Common myeloid progenitor, CD34-positive (primary cell): ENCODE data around the gene ITGAD.

Experiments used
- CTCF ChIA-PET: fragments of 350-600 bp; sonication (Branson Sonifier 250); formaldehyde crosslinking; loops from one replicate; lab custom pipeline; 2021; ENCODE audit warnings: antibody characterized with exemption; lab: Charles Lee
- POLR2A ChIA-PET: fragments of 350-600 bp; sonication (Branson Sonifier 250); formaldehyde crosslinking; loops from one replicate; lab custom pipeline; 2021; ENCODE audit warnings: antibody characterized with exemption; lab: Charles Lee
- DNase-seq, 3 donors: peaks; one replicate each; pipeline versions ENCODE4 v3.0.0 to v3.0.0-alpha.2; 2013
- H3K27ac ChIP-seq, 2 experiments: 1 replicate in 1 of 2; 2 replicates in 1 of 2; pipeline ENCODE4 v1.7.0; 2013; ENCODE audit warnings: inconsistent platforms in 2 of 2, low read length in 2 of 2, mild to moderate bottlenecking in 2 of 2, low read depth in 1 of 2, moderate library complexity in 1 of 2; ENCODE audit not compliant: severe bottlenecking in 2 of 2, insufficient read depth in 1 of 2, poor library complexity in 1 of 2
- H3K27me3 ChIP-seq, 5 experiments: replicated peaks in 2 of 5; 1 replicate in 3 of 5; 2 replicates in 2 of 5; pipeline versions ENCODE4 v1.6.1 to v1.7.0; 2013; ENCODE audit warnings: low read length in 4 of 5, mild to moderate bottlenecking in 2 of 5, moderate library complexity in 2 of 5, inconsistent platforms in 1 of 5; ENCODE audit not compliant: insufficient read depth in 5 of 5, control insufficient read depth in 4 of 5
- H3K36me3 ChIP-seq, 4 experiments: 1 replicate in 2 of 4; 2 replicates in 2 of 4; pipeline versions ENCODE4 v1.6.1 to v1.7.0; 2013; ENCODE audit warnings: low read length in 3 of 4, control low read depth in 1 of 4, mild to moderate bottlenecking in 1 of 4; ENCODE audit not compliant: control insufficient read depth in 4 of 4, insufficient read depth in 4 of 4
- H3K4me1 ChIP-seq, 4 experiments: 1 replicate in 3 of 4; 2 replicates in 1 of 4; pipeline versions ENCODE4 v1.6.1 to v1.7.1; 2013; ENCODE audit warnings: low read length in 3 of 4, mild to moderate bottlenecking in 3 of 4, control low read depth in 1 of 4, inconsistent platforms in 1 of 4, moderate library complexity in 1 of 4; ENCODE audit not compliant: control insufficient read depth in 4 of 4, insufficient read depth in 4 of 4; ENCODE audit errors: control extremely low read depth in 1 of 4
- H3K4me3 ChIP-seq, 7 experiments: 1 replicate in 4 of 7; 2 replicates in 3 of 7; pipeline versions ENCODE4 v1.5.1 to v1.7.0; 2013; ENCODE audit warnings: mild to moderate bottlenecking in 7 of 7, low read length in 6 of 7, moderate library complexity in 6 of 7, inconsistent platforms in 2 of 7, low read depth in 2 of 7, control low read depth in 1 of 7; ENCODE audit not compliant: insufficient read depth in 4 of 7, control insufficient read depth in 1 of 7; ENCODE audit errors: extremely low read depth in 1 of 7
- H3K9me3 ChIP-seq, 5 experiments: 1 replicate in 4 of 5; 2 replicates in 1 of 5; pipeline versions ENCODE4 v1.6.1 to v1.7.1; 2013; ENCODE audit warnings: low read length in 4 of 5, mild to moderate bottlenecking in 2 of 5, inconsistent platforms in 1 of 5, low read depth in 1 of 5, moderate library complexity in 1 of 5; ENCODE audit not compliant: control insufficient read depth in 4 of 5, insufficient read depth in 2 of 5; ENCODE audit errors: control extremely low read depth in 1 of 5
- WGBS: methylation state at CpG from one replicate; pipeline ENCODE4 v1.1.5; 2013; ENCODE audit not compliant: insufficient coverage; 5-methylcytosine and 5-hydroxymethylcytosine counted together

Gene ITGAD

DNA sequence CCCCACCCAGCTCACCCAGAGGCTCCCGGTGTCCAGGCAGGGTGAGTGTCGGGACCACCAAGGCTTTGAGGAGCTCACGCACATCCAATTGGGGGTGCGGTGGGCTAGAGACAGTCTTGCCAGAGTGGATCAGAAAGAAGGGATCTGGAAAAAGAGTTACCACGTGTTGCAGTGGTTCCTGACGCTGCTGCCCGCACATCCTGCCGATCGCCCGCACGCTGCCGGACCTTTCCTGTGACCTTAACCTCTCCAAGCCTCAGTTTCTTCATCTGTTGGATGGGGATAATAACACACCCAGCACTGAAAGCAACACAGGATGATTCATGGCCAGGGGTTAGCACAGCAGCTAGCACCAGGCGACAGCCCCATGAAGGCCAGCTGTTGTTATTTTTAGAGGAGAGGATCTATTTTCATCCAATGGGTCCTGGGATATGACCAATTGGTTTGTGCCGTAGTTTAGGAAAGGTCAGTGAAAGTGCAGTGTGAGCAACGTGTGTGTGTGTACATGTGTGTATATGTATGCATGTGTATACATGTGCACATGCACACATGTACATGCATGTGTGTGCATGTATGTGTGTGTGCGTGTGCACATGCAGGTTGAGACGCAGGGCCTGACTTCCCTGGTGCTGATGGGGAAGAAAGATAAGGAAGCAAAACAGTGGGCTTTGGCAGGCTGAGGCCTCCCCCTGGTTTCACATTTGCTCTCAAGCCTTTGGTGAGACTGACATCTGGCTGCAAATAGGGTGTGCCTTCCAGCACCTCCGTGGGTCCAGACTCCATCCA, 35.6 kb upstream of the ITGAD start:
- Histone ChIP-seq H3K4me1 (peaks cover 11 to 54% (median 49%) of the 10 kb centered on the region in 4 experiments), H3K36me3 (no peaks in the 10 kb centered on the region), H3K27me3 (no peaks in the 10 kb centered on the region), H3K9me3 (no peaks in the 10 kb centered on the region), H3K27ac (peak overlapping the region in 1 of 2 experiments; percentile 29), H3K4me3 (peak overlapping the region in 2 of 7 experiments; percentile 5 to 35)
- ChIA-PET POLR2A (no interaction called here), CTCF (interaction anchor here (1.2 to 2.5 kb wide), 6 partner anchors 10 to 85 kb away, joined by 3 to 9 read pairs (median 6); partner anchors contain the start of gene ZNF843)
- peak; percentile 54 to 84 (median 78) for DNase-seq
- WGBS, result 32% methylated on average over 10 of the region's 18 CpGs

DNA sequence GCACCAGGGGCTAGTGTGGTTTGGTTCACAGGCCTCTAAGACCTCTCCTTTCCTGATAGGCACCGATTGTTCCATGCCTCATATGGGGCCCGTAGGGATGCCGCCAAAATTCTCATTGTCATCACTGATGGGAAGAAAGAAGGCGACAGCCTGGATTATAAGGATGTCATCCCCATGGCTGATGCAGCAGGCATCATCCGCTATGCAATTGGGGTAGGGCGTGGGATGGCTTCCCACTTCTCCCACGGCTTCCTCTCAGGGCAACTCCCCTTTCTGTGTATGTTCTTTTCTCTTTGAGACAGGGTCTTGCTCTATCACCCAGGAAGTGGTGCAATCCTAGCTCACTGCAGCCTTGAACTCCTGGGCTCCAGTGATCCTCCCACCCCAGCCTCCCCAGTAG, 32.9 kb upstream of the ITGAD start:
- DNase-seq, result no peak
- POLR2A ChIA-PET, result no interaction called here

DNA sequence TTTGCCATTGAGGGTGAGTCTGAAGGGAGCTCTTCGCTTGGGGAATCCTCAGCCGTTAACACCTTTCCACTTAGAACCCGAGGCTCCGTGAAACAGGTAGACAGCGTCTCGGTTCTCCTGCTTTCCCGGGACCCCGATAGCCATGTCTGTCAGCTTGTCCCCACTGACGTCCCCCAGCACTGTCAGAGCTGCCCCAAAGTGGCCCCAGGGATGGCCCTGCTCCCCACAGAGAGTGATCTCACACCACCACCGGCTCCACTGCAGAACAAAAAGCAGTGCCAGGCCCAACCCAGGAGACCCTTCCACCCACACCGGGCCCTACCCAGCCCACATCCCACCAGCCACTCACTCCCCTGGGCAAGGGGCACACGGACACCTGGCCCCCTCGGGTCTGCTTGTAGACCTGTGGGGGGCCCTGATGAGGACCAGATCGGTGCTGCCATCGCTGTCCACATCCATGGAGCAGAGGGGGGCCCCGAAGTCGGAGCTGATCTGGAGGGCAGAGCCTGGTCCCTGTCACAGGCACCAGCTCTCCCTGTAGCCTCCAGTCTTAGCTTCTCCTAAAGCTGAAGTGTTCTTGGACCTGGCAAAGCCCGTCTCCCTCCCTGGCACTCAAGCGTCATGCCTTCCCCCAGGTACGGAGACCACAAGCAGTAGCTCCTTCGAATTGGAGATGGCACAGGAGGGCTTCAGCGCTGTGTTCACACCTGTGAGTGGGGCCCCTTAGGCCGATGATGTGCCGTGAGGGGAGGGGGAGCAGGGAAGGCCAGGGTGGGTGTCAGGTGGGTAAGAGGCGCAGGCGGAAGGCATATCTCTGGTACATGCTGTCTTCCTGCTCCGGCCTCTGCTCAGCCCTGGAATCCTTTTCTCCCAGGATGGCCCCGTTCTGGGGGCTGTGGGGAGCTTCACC, 31.7 kb upstream of the ITGAD start:
- H3K27ac ChIP-seq, result no peak overlapping the region
- 95% methylated on average over 22 of the region's 28 CpGs for WGBS
- H3K27me3 ChIP-seq, result no peaks in the 10 kb centered on the region
- no peak for DNase-seq
- no peaks in the 10 kb centered on the region for H3K36me3 ChIP-seq
- H3K4me3 ChIP-seq, result no peak overlapping the region
- ChIA-PET CTCF (interaction anchor here (0.6 to 1.3 kb wide), 3 partner anchors 21 to 41 kb away, joined by 3 read pairs; no protein-coding TSS in a partner anchor), POLR2A (no interaction called here)
- peaks cover 3 to 19% (median 17%) of the 10 kb centered on the region in 4 experiments for H3K4me1 ChIP-seq
- H3K9me3 ChIP-seq, result no peaks in the 10 kb centered on the region

More for the DNA sequence above, 32.9 kb upstream of the ITGAD start:
- Histone ChIP-seq H3K9me3 (no peaks in the 10 kb centered on the region), H3K4me3 (no peak overlapping the region), H3K27ac (no peak overlapping the region), H3K36me3 (no peaks in the 10 kb centered on the region), H3K27me3 (no peaks in the 10 kb centered on the region), H3K4me1 (peaks cover 3 to 29% (median 27%) of the 10 kb centered on the region in 4 experiments)
- WGBS, result 89% methylated on average over 7 of the region's 7 CpGs
- CTCF ChIA-PET, result interaction anchor here (1.3 kb wide), 1 partner anchor 22 kb away, joined by 3 read pairs; no protein-coding TSS in a partner anchor

DNA sequence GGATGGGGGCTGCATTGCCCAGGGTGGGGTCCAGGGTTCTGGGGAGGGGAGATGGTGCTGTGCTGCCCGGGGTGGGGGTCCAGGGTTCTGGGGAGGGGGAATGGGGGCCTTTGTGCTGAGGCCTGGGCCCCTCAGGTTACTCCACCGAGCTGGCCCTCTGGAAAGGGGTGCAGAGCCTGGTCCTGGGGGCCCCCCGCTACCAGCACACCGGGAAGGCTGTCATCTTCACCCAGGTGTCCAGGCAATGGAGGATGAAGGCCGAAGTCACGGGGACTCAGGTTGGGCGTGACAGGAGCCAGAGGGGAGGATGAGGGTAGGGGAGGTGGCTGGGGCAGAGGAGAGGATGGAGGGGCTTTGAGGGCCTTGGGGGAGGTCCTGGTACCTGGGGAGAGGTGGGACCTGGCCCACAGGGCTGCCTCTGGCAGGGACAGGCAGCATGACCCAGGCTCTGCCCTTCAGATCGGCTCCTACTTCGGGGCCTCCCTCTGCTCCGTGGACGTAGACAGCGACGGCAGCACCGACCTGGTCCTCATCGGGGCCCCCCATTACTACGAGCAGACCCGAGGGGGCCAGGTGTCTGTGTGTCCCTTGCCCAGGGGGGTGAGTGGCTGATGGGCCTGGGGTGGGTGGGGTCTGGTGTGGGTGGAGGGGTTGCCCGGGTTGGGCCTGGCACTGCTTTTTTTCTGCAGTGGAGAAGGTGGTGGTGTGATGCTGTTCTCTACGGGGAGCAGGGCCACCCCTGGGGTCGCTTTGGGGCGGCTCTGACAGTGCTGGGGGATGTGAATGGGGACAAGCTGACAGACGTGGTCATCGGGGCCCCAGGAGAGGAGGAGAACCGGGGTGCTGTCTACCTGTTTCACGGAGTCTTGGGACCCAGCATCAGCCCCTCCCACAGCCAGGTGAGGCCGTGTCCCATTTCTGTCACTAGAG, 30.4 kb upstream of the ITGAD start:
- Histone ChIP-seq H3K4me1 (peaks cover 4 to 18% (median 13%) of the 10 kb centered on the region in 4 experiments), H3K27ac (no peak overlapping the region), H3K36me3 (no peaks in the 10 kb centered on the region), H3K9me3 (no peaks in the 10 kb centered on the region), H3K27me3 (no peaks in the 10 kb centered on the region), H3K4me3 (no peak overlapping the region)
- ChIA-PET CTCF (no interaction called here), POLR2A (no interaction called here)
- WGBS, result 97% methylated on average over 11 of the region's 26 CpGs
- no peak for DNase-seq

DNA sequence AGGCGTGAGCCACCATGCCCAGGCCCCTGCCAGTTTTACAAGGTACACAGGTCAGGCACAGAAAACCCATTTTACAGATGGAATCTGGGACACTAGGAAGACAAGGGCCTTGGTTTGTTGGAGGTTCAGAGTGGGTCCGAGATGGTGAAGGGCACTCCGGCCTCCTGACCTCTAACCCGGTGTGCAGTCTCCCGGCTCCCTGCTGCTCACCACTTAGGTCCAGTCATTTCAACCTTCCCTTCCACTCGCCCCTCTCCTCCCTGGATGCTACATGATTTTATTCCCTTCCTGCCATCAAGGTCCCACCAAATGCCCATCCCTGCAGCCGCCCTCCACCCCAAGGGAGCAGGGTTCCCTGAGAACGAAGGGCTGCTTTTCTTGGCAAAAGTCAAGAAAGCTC, 29.4 kb upstream of the ITGAD start:
- Histone ChIP-seq H3K4me1 (peaks cover 6 to 20% (median 15%) of the 10 kb centered on the region in 4 experiments), H3K36me3 (no peaks in the 10 kb centered on the region), H3K27me3 (no peaks in the 10 kb centered on the region), H3K4me3 (no peak overlapping the region), H3K9me3 (no peaks in the 10 kb centered on the region), H3K27ac (no peak overlapping the region)
- ChIA-PET CTCF (no interaction called here), POLR2A (no interaction called here)
- no peak for DNase-seq
- 96% methylated on average over 8 of the region's 8 CpGs for WGBS

DNA sequence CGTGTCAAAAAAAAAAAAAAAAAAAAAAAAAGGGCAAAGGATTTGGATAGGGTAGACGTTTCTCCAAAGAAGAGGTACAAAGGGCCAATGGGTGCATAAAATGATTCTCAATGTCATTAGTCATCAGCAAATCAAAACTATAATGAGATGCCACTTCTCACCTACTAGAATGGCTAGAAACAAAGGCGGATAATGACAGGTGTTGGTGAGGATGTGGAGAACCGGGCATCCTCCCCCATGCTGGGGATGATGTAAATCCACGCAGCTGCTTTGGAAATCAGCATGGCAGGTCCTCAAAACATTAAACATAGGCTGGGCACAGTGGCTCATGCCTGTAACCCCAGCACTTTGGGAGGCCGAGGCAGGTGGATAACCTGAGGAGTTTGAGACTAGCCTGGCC, 28.7 kb upstream of the ITGAD start:
- peaks cover 6 to 20% (median 15%) of the 10 kb centered on the region in 4 experiments for H3K4me1 ChIP-seq
- ChIA-PET CTCF (no interaction called here), POLR2A (interaction anchor here (0.7 kb wide), 1 partner anchor 93 kb away, joined by 3 read pairs; no protein-coding TSS in a partner anchor)
- no peaks in the 10 kb centered on the region for H3K36me3 ChIP-seq
- no peak overlapping the region for H3K4me3 ChIP-seq
- no peak for DNase-seq
- H3K27ac ChIP-seq, result no peak overlapping the region
- no peaks in the 10 kb centered on the region for H3K27me3 ChIP-seq
- no CpG with 5 or more reads among the region's 6 CpGs for WGBS
- H3K9me3 ChIP-seq, result no peaks in the 10 kb centered on the region
